ENCODE data around the gene TNFAIP3. TPM values are rescaled to one million over a fixed set of nuclear protein-coding genes. Genes with fewer than 3 reads are reported as not detected.

TNFAIP3 gene
- total RNA-seq, 1 experiment from 2014 or later: 1.7 TPM

- no peaks in the 10 kb centered on the region for H3K36me3 ChIP-seq (replicated peaks; ENCODE audit: control insufficient read depth, insufficient read depth, low read length)
- no peak for DNase-seq
- no peak overlapping the region for H3K4me3 ChIP-seq (ENCODE audit: insufficient read depth, low read depth, low read length)
- H3K27me3 ChIP-seq (ENCODE audit: control insufficient read depth, insufficient read depth, low read length): no peaks in the 10 kb centered on the region
These were observed 16.9 kb upstream of the TNFAIP3 start for GRCh38 chr6:137849981-137850714.

DNA sequence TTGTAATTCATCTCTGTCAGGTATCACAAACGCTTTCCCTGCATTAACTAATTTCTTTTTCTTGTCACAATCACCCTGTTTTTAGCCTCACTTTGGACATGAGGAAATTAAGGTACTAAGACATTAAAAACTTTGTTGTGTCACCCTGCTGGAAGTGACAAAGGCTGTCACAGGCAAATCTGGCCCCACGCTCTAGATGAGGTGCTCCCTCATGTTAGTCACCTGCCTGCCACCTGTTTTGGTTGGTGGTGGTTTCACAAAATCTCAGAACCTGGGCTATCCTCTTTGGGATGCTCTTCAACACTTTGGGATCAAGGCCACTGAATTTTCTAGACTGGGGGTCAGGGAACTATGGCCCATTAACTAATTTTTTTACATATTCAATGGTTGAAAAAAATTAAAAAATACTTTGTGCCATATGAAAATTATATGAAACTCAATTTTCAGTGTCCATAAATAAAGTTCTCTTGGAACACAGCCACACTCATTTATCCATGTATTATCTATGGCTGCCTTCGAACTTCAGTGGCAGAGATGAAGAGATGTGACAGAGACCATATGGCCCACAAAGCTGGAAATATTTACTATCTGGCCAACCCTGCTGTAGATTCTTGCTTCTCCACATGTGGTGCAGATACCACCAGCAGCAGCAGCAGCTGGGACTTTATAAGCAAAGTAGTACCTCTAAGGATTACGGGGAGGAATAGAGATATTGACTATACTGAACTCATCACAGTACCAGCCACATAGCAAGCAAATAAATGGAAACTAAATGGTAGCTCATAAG lies 16.1 kb upstream of the TNFAIP3 start:
- no peaks in the 10 kb centered on the region for H3K36me3 ChIP-seq (replicated peaks; ENCODE audit: control insufficient read depth, insufficient read depth, low read length)
- no peaks in the 10 kb centered on the region for H3K27me3 ChIP-seq (ENCODE audit: control insufficient read depth, insufficient read depth, low read length)
- H3K4me3 ChIP-seq (ENCODE audit: insufficient read depth, low read depth, low read length): no peak overlapping the region
- DNase-seq: no peak

- H3K27me3 ChIP-seq (ENCODE audit: control insufficient read depth, insufficient read depth, low read length): no peaks in the 10 kb centered on the region
- no peaks in the 10 kb centered on the region for H3K36me3 ChIP-seq (replicated peaks; ENCODE audit: control insufficient read depth, insufficient read depth, low read length)
- no peak for DNase-seq
- no peak overlapping the region for H3K4me3 ChIP-seq (ENCODE audit: insufficient read depth, low read depth, low read length)
These were observed 15.4 kb upstream of the TNFAIP3 start for GRCh38 chr6:137851669-137852068.

- no peak overlapping the region for H3K4me3 ChIP-seq (ENCODE audit: insufficient read depth, low read depth, low read length)
- no peaks in the 10 kb centered on the region for H3K36me3 ChIP-seq (replicated peaks; ENCODE audit: control insufficient read depth, insufficient read depth, low read length)
- H3K27me3 ChIP-seq (ENCODE audit: control insufficient read depth, insufficient read depth, low read length): no peaks in the 10 kb centered on the region
- no peak for DNase-seq
These were observed 14.7 kb upstream of the TNFAIP3 start for GRCh38 chr6:137852346-137852745.

DNA sequence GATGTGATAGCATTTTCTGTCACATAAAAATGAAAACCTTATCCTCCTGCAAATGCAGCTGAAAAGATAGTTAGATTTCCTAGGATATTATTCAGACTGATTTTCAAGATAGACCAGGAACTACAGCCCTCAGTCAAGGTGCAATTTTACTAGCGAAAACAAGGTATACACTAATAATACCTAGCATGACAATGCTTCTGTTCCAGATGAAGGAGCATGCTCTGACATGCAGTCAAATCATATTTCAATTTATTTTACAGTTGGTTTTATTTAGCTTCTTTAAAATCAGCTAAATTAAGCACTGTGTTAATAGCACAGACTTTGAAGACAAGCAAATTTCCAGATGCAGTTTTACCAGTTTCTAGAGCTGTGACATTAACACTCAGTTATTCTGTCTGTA lies 14.2 kb upstream of the TNFAIP3 start:
- Histone ChIP-seq H3K27me3 (ENCODE audit: control insufficient read depth, insufficient read depth, low read length) (no peaks in the 10 kb centered on the region), H3K36me3 (replicated peaks; ENCODE audit: control insufficient read depth, insufficient read depth, low read length) (no peaks in the 10 kb centered on the region), H3K4me3 (ENCODE audit: insufficient read depth, low read depth, low read length) (no peak overlapping the region)
- no peak for DNase-seq

DNA sequence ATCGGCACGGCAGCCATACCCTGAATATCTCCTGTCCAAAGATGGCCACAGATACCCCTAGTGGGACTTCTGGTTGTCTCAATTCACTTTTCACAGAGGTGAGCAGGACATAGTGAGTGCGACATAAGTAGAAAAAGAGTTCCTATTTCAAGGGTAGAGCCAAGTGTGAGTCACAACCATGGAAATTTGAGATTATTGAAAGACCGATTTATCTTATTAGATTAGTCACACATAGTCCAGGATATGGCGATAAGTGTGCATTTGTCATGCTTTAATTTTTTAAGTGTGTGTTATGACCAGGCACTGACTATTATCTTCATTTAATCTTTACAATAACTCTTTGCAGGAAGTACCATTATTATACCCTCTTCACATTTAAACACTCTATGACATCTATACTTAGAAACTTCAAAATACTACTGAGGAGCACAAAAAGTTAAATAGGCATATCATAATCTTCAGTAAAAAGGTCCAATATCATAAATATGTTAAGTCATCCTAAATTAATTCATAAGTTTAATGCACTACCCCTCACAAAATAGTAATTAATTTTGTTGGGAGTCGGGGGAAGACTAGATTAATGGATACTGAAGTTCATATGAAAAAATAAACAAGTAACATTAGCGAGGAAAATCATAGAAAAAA lies 13.4 kb upstream of the TNFAIP3 start:
- Histone ChIP-seq H3K4me3 (ENCODE audit: insufficient read depth, low read depth, low read length) (no peak overlapping the region), H3K27me3 (ENCODE audit: control insufficient read depth, insufficient read depth, low read length) (no peaks in the 10 kb centered on the region), H3K36me3 (replicated peaks; ENCODE audit: control insufficient read depth, insufficient read depth, low read length) (no peaks in the 10 kb centered on the region)
- DNase-seq: no peak

DNA sequence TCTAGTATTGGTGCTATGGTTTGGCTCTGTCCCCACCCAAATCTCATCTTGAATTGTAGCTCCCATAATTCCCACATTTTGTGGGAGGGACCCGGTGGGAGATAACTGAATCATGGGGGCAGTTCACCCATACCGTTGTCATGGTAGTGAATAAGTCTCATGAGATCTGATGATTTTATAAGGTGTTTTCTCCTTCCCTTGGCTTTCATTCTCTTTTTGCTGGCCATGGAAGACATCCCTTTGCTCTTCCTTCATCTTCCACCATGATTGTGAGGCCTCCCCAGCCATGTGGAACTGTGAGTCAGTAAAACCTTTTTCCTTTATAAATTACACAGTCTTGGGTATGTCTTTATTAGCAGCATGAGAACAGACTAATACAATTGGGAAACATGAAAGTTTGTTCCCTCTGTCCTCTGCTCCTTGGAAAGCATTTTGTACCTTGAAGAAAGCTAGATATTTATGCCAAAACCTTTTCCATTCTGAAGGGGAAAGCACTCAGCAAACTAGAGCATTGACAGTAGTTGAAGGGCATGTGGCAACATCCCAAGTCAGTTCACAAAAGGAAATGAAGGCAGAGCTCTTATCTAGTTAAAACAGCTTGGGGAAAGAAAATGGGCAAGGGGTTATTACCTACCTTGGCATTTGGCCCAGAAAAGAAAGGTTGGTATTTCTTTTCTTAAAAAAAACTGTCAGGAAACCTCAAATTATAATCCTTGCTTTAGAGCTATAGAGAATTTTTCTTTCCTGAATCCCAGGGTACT lies 10.7 kb upstream of the TNFAIP3 start:
- Histone ChIP-seq H3K27me3 (ENCODE audit: control insufficient read depth, insufficient read depth, low read length) (no peaks in the 10 kb centered on the region), H3K36me3 (replicated peaks; ENCODE audit: control insufficient read depth, insufficient read depth, low read length) (no peaks in the 10 kb centered on the region), H3K4me3 (ENCODE audit: insufficient read depth, low read depth, low read length) (no peak overlapping the region)
- DNase-seq: no peak

GRCh38 chr6:137859025-137859424 lies 8.0 kb upstream of the TNFAIP3 start:
- DNase-seq: no peak
- Histone ChIP-seq H3K4me3 (ENCODE audit: insufficient read depth, low read depth, low read length) (no peak overlapping the region), H3K36me3 (replicated peaks; ENCODE audit: control insufficient read depth, insufficient read depth, low read length) (no peaks in the 10 kb centered on the region), H3K27me3 (ENCODE audit: control insufficient read depth, insufficient read depth, low read length) (no peaks in the 10 kb centered on the region)

GRCh38 chr6:137860394-137861005 lies 6.6 kb upstream of the TNFAIP3 start:
- no peak for DNase-seq
- no peaks in the 10 kb centered on the region for H3K36me3 ChIP-seq (replicated peaks; ENCODE audit: control insufficient read depth, insufficient read depth, low read length)
- no peak overlapping the region for H3K4me3 ChIP-seq (ENCODE audit: insufficient read depth, low read depth, low read length)
- H3K27me3 ChIP-seq (ENCODE audit: control insufficient read depth, insufficient read depth, low read length): no peaks in the 10 kb centered on the region

DNA sequence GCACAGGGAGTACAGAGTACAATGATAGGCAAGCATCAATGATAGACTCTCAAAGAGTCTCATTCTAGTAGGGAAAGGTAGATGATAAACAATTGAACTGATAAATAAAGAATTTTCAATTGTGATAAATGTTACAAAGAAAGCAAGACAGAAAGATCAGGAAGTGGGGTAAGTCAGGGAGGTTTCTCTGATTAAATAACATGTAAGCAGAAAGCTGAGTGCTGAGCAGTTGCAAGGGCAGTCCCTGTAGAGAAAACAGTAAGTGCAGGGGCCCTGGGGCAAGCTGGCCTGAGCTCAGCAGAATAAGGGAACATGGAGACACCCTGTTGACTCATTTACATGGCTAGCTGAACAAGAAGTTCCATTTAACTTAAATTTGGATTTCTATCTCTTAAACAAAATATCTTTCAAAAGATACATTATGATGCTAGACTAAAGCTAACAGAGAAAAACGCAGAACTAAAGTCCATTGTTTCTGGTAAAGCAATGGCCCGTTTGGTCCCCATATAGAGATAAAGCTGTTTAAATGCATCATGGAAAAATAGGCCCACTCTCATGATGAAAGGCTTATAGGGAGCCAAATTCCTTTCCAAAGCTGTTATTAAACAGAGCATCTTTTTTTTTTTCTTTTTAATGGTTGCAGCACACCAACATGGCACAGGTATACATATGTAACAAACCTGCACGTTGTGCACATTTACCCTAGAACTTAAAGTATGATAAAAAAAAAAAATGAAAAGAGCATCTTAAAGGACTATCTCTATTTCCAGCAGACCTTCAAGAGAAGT lies 5.3 kb upstream of the TNFAIP3 start:
- no peaks in the 10 kb centered on the region for H3K36me3 ChIP-seq (replicated peaks; ENCODE audit: control insufficient read depth, insufficient read depth, low read length)
- no peak for DNase-seq
- no peaks in the 10 kb centered on the region for H3K27me3 ChIP-seq (ENCODE audit: control insufficient read depth, insufficient read depth, low read length)
- no peak overlapping the region for H3K4me3 ChIP-seq (ENCODE audit: insufficient read depth, low read depth, low read length)

DNA sequence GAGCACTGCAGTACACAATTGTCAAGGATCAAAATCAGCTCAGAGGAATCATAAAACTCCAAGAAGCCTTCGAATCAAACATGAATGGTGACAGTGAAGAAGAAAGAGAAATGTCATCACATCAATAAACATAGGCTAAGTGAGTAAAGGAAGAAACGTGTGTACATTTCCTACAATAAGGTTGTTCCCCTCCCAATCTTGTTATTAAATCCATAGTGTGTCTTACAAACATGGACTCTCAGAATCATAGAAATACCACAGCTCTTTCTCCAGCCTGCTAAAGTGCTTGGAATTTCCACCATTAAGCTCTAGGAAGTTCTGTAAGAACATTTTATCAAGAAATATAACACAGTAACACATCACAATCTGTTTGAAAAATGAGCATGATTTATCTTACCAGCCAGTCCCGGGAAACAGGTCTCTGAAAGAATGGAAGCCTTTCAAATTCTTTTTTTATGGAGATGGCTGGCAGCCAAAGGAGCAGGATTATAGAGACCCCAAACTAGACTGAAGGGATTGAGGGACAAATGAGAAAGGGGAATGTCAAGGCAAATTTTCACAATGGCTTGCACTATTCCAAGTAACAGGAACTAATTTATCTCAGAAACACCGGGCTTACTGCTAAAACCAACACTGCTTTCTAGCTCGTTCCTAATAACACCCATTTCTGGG lies 4.5 kb upstream of the TNFAIP3 start:
- DNase-seq: no peak
- Histone ChIP-seq H3K4me3 (ENCODE audit: insufficient read depth, low read depth, low read length) (no peak overlapping the region), H3K27me3 (ENCODE audit: control insufficient read depth, insufficient read depth, low read length) (peaks cover 5% of the 10 kb centered on the region), H3K36me3 (replicated peaks; ENCODE audit: control insufficient read depth, insufficient read depth, low read length) (no peaks in the 10 kb centered on the region)

DNA sequence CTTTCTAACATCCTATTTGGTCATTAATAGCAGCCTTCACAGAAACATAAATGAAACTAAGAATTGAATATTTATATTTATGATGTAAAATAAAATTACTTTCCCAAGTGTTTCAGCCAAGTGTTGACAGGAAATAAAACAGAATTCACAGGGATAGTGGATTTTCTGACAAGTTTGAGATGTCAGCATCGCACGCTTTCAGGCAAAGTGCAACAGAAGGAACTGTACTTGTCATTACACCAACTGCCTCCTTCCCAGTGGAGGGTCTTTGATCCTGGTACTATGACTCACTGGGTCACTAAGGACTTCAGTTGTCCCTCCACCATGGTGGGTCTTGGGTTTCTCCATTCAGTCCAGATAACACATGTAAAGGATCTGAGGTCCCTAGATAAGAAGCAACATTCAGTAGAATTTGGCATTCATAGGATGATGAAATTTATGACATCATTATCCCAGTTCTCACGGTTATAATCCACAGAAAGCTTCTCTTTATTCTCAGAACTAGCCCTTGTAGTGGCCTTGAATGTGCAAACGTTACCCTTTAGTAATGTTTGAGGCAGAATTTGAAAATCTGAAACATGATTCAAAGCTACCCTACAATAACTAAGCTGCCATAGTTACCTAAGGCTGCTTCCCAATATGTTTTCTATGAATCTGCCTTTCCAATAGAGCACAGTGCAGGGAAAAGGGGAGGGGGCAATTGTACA lies 3.8 kb upstream of the TNFAIP3 start:
- DNase-seq: no peak
- H3K27me3 ChIP-seq (ENCODE audit: control insufficient read depth, insufficient read depth, low read length): peaks cover 12% of the 10 kb centered on the region
- H3K4me3 ChIP-seq (ENCODE audit: insufficient read depth, low read depth, low read length): no peak overlapping the region
- no peaks in the 10 kb centered on the region for H3K36me3 ChIP-seq (replicated peaks; ENCODE audit: control insufficient read depth, insufficient read depth, low read length)

Data from H7 (cell line).